Osteoblast (primary cell): Measurements from ENCODE around the gene MYO1G. TPM values are rescaled to one million over a fixed set of nuclear protein-coding genes. Genes with fewer than 3 reads are reported as not detected.
A peak's percentile ranks its signal among the peaks of the same experiment; 100 is the strongest.

ENCODE experiments used
- DNase-seq: peaks from one replicate; pipeline ENCODE4 v3.0.0; 2011; ENCODE audit warnings: low spot score, mixed read lengths; ENCODE audit not compliant: insufficient read length; ENCODE audit errors: missing footprints
- H2AFZ ChIP-seq: 2 replicates; pipeline ENCODE4 v1.6.0; 2011; ENCODE audit warnings: mild to moderate bottlenecking, low read length
- H3K27ac ChIP-seq: 2 replicates; pipeline ENCODE4 v1.5.1; 2011; ENCODE audit warnings: mild to moderate bottlenecking, low read depth, low read length, moderate library complexity
- H3K27me3 ChIP-seq: 2 replicates; pipeline ENCODE4 v1.6.0; 2012; ENCODE audit warnings: mild to moderate bottlenecking, control low read depth, inconsistent platforms, low read length, moderate library complexity; ENCODE audit not compliant: insufficient read depth
- H3K36me3 ChIP-seq: 2 replicates; pipeline ENCODE4 v1.5.1; 2011; ENCODE audit warnings: mild to moderate bottlenecking, low read length, control low read depth, moderate library complexity; ENCODE audit not compliant: insufficient read depth
- H3K4me1 ChIP-seq: 2 replicates; pipeline ENCODE4 v1.5.1; 2011; ENCODE audit warnings: mild to moderate bottlenecking, low read length, control low read depth, moderate library complexity; ENCODE audit not compliant: insufficient read depth
- H3K4me2 ChIP-seq: 2 replicates; pipeline ENCODE4 v1.6.0; 2011; ENCODE audit warnings: mild to moderate bottlenecking, low read length; ENCODE audit not compliant: insufficient read depth
- H3K4me3 ChIP-seq: fragments of 200-600 bp; sonication (generic); 3 replicates; pipeline ENCODE4 v1.5.1; 2012; ENCODE audit warnings: mild to moderate bottlenecking, low read length, inconsistent platforms; ENCODE audit not compliant: insufficient read depth
- H3K79me2 ChIP-seq: 2 replicates; pipeline ENCODE4 v1.6.0; 2012; ENCODE audit warnings: mild to moderate bottlenecking, low read length, control low read depth, inconsistent platforms; ENCODE audit not compliant: insufficient read depth
- H3K9me3 ChIP-seq: 2 replicates; pipeline ENCODE4 v1.5.1; 2011; ENCODE audit warnings: low read depth, low read length, control low read depth
- H4K20me1 ChIP-seq: 2 replicates; pipeline ENCODE4 v1.6.0; 2012; ENCODE audit warnings: mild to moderate bottlenecking, low read length, control low read depth; ENCODE audit not compliant: insufficient read depth
- CTCF ChIP-seq: IDR thresholded peaks from 2 replicates; pipeline ENCODE4 v1.5.1; 2011; ENCODE audit warnings: mild to moderate bottlenecking, low read depth, low read length, moderate library complexity; ENCODE audit errors: extremely low read depth
- total RNA-seq: library from RNA; depleted of rRNA; stranded (reverse); fragments of >200 nt; gene quantifications from 2 replicates; pipeline ENCODE4 v1.2.3, GENCODE V29; 2012

The MYO1G gene
- total RNA-seq, 1 donor = 0.36 TPM

GRCh38 chr7:44965441-44965903 is 13.3 kb downstream of the MYO1G start:
- Histone ChIP-seq H3K4me1 (no peaks in the 10 kb centered on the region), H4K20me1 (no peaks in the 10 kb centered on the region), H3K9me3 (no peaks in the 10 kb centered on the region), H3K4me3 (no peak overlapping the region), H3K4me2 (no peak overlapping the region), H3K27ac (no peak overlapping the region), H3K36me3 (no peaks in the 10 kb centered on the region), H3K79me2 (no peaks in the 10 kb centered on the region), H3K27me3 (peaks cover 8% of the 10 kb centered on the region), H2AFZ (no peak overlapping the region)
- DNase-seq = no peak
- no peak for TF ChIP-seq CTCF

GRCh38 chr7:44964831-44965440 is 13.9 kb downstream of the MYO1G start:
- Histone ChIP-seq H3K79me2 (no peaks in the 10 kb centered on the region), H3K4me2 (no peak overlapping the region), H3K9me3 (no peaks in the 10 kb centered on the region), H4K20me1 (no peaks in the 10 kb centered on the region), H3K4me3 (no peak overlapping the region), H3K4me1 (no peaks in the 10 kb centered on the region), H3K36me3 (no peaks in the 10 kb centered on the region), H3K27ac (no peak overlapping the region), H3K27me3 (peaks cover 10% of the 10 kb centered on the region), H2AFZ (no peak overlapping the region)
- TF ChIP-seq CTCF = no peak
- no peak for DNase-seq

GRCh38 chr7:44964384-44964830 is 14.4 kb downstream of the MYO1G start:
- Histone ChIP-seq H4K20me1 (no peaks in the 10 kb centered on the region), H3K27me3 (peaks cover 12% of the 10 kb centered on the region), H3K4me2 (no peak overlapping the region), H3K4me1 (no peaks in the 10 kb centered on the region), H3K4me3 (no peak overlapping the region), H3K36me3 (no peaks in the 10 kb centered on the region), H3K9me3 (no peaks in the 10 kb centered on the region), H3K27ac (no peak overlapping the region), H2AFZ (no peak overlapping the region), H3K79me2 (no peaks in the 10 kb centered on the region)
- DNase-seq = peak; percentile 92
- TF ChIP-seq CTCF = peak; percentile 41

- no peaks in the 10 kb centered on the region for H4K20me1 ChIP-seq
- H3K4me2 ChIP-seq = peak overlapping the region; percentile 81
- TF ChIP-seq CTCF = no peak
- no peaks in the 10 kb centered on the region for H3K36me3 ChIP-seq
- no peak overlapping the region for H3K27ac ChIP-seq
- H3K4me3 ChIP-seq = no peak overlapping the region
- peak overlapping the region; percentile 56 for H2AFZ ChIP-seq
- H3K79me2 ChIP-seq = no peaks in the 10 kb centered on the region
- H3K27me3 ChIP-seq = peaks cover 14% of the 10 kb centered on the region
- H3K9me3 ChIP-seq = no peaks in the 10 kb centered on the region
- no peaks in the 10 kb centered on the region for H3K4me1 ChIP-seq
- DNase-seq = no peak
Observed at GRCh38 chr7:44963364-44964290, 15.2 kb downstream of the MYO1G start.
